NK-92 (cell line): ENCODE data around the gene HSPA12B.

Experiments used
- DNase-seq: peaks from one replicate; lab custom pipeline; 2025; ENCODE audit not compliant: unreplicated experiment; lab: John Stamatoyannopoulos, UW

Gene HSPA12B

GRCh38 chr20:3729378-3729777 is 3.1 kb upstream of the HSPA12B start:
- DNase-seq: no peak

GRCh38 chr20:3729811-3730540 is 2.5 kb upstream of the HSPA12B start:
- no peak for DNase-seq

- no peak for DNase-seq
Observed at GRCh38 chr20:3730803-3731672, 1.4 kb upstream of the HSPA12B start.

GRCh38 chr20:3731944-3732326 is 550 bp upstream of the HSPA12B start:
- DNase-seq: no peak

- no peak for DNase-seq
Observed at GRCh38 chr20:3733119-3733995, 872 bp downstream of the HSPA12B start.

- no peak for DNase-seq
Observed at GRCh38 chr20:3734111-3734843, 1.8 kb downstream of the HSPA12B start.

GRCh38 chr20:3735768-3736167 is 3.3 kb downstream of the HSPA12B start:
- DNase-seq: no peak

GRCh38 chr20:3738111-3739053 is 5.9 kb downstream of the HSPA12B start:
- no peak for DNase-seq

- DNase-seq: no peak
Observed at GRCh38 chr20:3739054-3739925, 6.8 kb downstream of the HSPA12B start.

GRCh38 chr20:3739926-3740451 is 7.5 kb downstream of the HSPA12B start:
- DNase-seq: no peak

- DNase-seq: no peak
Observed at GRCh38 chr20:3740615-3741301, 8.3 kb downstream of the HSPA12B start.

- no peak for DNase-seq
Observed at GRCh38 chr20:3741836-3742458, 9.5 kb downstream of the HSPA12B start.

- DNase-seq: no peak
Observed at GRCh38 chr20:3743251-3743650, 10.8 kb downstream of the HSPA12B start.

GRCh38 chr20:3744037-3744436 is 11.6 kb downstream of the HSPA12B start:
- no peak for DNase-seq

GRCh38 chr20:3744806-3745685 is 12.6 kb downstream of the HSPA12B start:
- DNase-seq: no peak

- DNase-seq: no peak
Observed at GRCh38 chr20:3745686-3746173, 13.2 kb downstream of the HSPA12B start.
